Islet of Langerhans (tissue), 1 donor: ENCODE measurements around the gene HADHA.

Experiments used
- FAIRE-seq: peaks from one replicate; lab custom pipeline; 2011; peaks lifted over from hg19 to GRCh38; lab: Jason Lieb, UNC

HADHA gene

GRCh38 chr2:26245231-26245732, 850 bp upstream of the HADHA start:
- no peak for FAIRE-seq

- FAIRE-seq: peak; percentile 38
Observed at GRCh38 chr2:26243470-26244308, 743 bp downstream of the HADHA start.

GRCh38 chr2:26241928-26242436, 2.5 kb downstream of the HADHA start:
- no peak for FAIRE-seq

GRCh38 chr2:26238311-26238958, 6.0 kb downstream of the HADHA start:
- no peak for FAIRE-seq

- FAIRE-seq: no peak
Observed at GRCh38 chr2:26237868-26238267, 6.6 kb downstream of the HADHA start.

- FAIRE-seq: no peak
Observed at GRCh38 chr2:26235089-26235488, 9.3 kb downstream of the HADHA start.

GRCh38 chr2:26230806-26231205, 13.6 kb downstream of the HADHA start:
- FAIRE-seq: no peak

GRCh38 chr2:26229595-26229994, 14.8 kb downstream of the HADHA start:
- no peak for FAIRE-seq

GRCh38 chr2:26224095-26224494, 20.3 kb downstream of the HADHA start:
- FAIRE-seq: no peak

- no peak for FAIRE-seq
Observed at GRCh38 chr2:26223018-26223417, 21.4 kb downstream of the HADHA start.

- no peak for FAIRE-seq
Observed at GRCh38 chr2:26217720-26218119, 26.7 kb downstream of the HADHA start.

GRCh38 chr2:26216587-26216986, 27.8 kb downstream of the HADHA start:
- FAIRE-seq: no peak

- FAIRE-seq: no peak
Observed at GRCh38 chr2:26215833-26216232, 28.6 kb downstream of the HADHA start.

- no peak for FAIRE-seq
Observed at GRCh38 chr2:26214759-26215158, 29.7 kb downstream of the HADHA start.

- no peak for FAIRE-seq
Observed at GRCh38 chr2:26212011-26212410, 32.4 kb downstream of the HADHA start.

- no peak for FAIRE-seq
Observed at GRCh38 chr2:26203906-26204305, 40.5 kb downstream of the HADHA start.

GRCh38 chr2:26202981-26203490, 41.4 kb downstream of the HADHA start:
- no peak for FAIRE-seq

GRCh38 chr2:26197516-26197915, 46.9 kb downstream of the HADHA start:
- peak; percentile 82 for FAIRE-seq

- no peak for FAIRE-seq
Observed at GRCh38 chr2:26196683-26197418, 47.6 kb downstream of the HADHA start.

- FAIRE-seq: no peak
Observed at GRCh38 chr2:26195040-26195984, 49.1 kb downstream of the HADHA start.

- no peak for FAIRE-seq
Observed at GRCh38 chr2:26193578-26194231, 50.7 kb downstream of the HADHA start.
